Osteoblast (primary cell): Measurements from ENCODE around the gene TLR1. TPM values are rescaled to one million over a fixed set of nuclear protein-coding genes. Genes with fewer than 3 reads are reported as not detected.

Experiments used
- DNase-seq: peaks from one replicate; pipeline ENCODE4 v3.0.0; 2011; ENCODE audit warnings: low spot score, mixed read lengths; ENCODE audit not compliant: insufficient read length; ENCODE audit errors: missing footprints
- H2AFZ ChIP-seq: 2 replicates; pipeline ENCODE4 v1.6.0; 2011; ENCODE audit warnings: mild to moderate bottlenecking, low read length
- H3K27ac ChIP-seq: 2 replicates; pipeline ENCODE4 v1.5.1; 2011; ENCODE audit warnings: mild to moderate bottlenecking, low read depth, low read length, moderate library complexity
- H3K27me3 ChIP-seq: 2 replicates; pipeline ENCODE4 v1.6.0; 2012; ENCODE audit warnings: mild to moderate bottlenecking, control low read depth, inconsistent platforms, low read length, moderate library complexity; ENCODE audit not compliant: insufficient read depth
- H3K36me3 ChIP-seq: 2 replicates; pipeline ENCODE4 v1.5.1; 2011; ENCODE audit warnings: mild to moderate bottlenecking, low read length, control low read depth, moderate library complexity; ENCODE audit not compliant: insufficient read depth
- H3K4me1 ChIP-seq: 2 replicates; pipeline ENCODE4 v1.5.1; 2011; ENCODE audit warnings: mild to moderate bottlenecking, low read length, control low read depth, moderate library complexity; ENCODE audit not compliant: insufficient read depth
- H3K4me2 ChIP-seq: 2 replicates; pipeline ENCODE4 v1.6.0; 2011; ENCODE audit warnings: mild to moderate bottlenecking, low read length; ENCODE audit not compliant: insufficient read depth
- H3K4me3 ChIP-seq: fragments of 200-600 bp; sonication (generic); 3 replicates; pipeline ENCODE4 v1.5.1; 2012; ENCODE audit warnings: mild to moderate bottlenecking, low read length, inconsistent platforms; ENCODE audit not compliant: insufficient read depth
- H3K79me2 ChIP-seq: 2 replicates; pipeline ENCODE4 v1.6.0; 2012; ENCODE audit warnings: mild to moderate bottlenecking, low read length, control low read depth, inconsistent platforms; ENCODE audit not compliant: insufficient read depth
- H3K9me3 ChIP-seq: 2 replicates; pipeline ENCODE4 v1.5.1; 2011; ENCODE audit warnings: low read depth, low read length, control low read depth
- H4K20me1 ChIP-seq: 2 replicates; pipeline ENCODE4 v1.6.0; 2012; ENCODE audit warnings: mild to moderate bottlenecking, low read length, control low read depth; ENCODE audit not compliant: insufficient read depth
- total RNA-seq: library from RNA; depleted of rRNA; stranded (reverse); fragments of >200 nt; gene quantifications from 2 replicates; pipeline ENCODE4 v1.2.3, GENCODE V29; 2012
- TF ChIP-seq, protein P1 (sequence below): IDR thresholded peaks from 2 replicates; pipeline ENCODE4 v1.5.1; 2011; ENCODE audit warnings: mild to moderate bottlenecking, low read depth, low read length, moderate library complexity; ENCODE audit errors: extremely low read depth

Gene TLR1
- total RNA-seq, 1 donor, result 3.3 TPM

DNA sequence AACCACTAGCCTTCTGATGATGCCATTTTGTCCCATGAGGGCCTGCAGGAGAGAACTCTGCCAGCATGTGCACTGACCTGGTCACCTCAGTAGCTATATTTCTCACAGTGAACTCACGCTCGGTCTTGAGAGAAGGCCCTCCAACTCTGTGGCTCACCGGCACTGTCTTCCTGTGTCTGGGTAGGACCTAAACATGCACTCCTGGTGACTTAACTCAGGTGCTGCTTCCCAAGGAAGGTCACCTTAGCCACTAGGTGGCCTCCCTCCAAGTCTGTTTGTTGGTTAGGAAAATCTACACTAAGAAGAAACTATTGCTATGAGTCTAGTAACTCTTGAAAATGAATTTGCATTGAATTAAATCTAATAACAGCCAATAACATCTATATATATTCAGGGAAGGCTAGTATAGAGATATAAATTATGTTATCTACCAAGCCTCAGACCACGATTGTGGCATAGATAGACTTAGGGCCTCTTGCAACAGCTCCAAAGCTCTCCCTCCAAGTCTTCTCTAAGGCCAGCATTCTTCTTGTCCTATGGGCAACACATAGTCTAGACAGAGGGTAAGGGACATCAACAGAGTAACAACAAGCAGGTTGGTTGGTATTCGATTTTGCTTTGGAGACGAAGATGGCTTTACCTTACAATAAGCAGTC lies 46.5 kb downstream of the TLR1 start:
- no peak for DNase-seq
- Histone ChIP-seq H2AFZ (no peak overlapping the region), H3K27me3 (no peaks in the 10 kb centered on the region), H3K4me2 (no peak overlapping the region), H3K27ac (no peak overlapping the region), H3K79me2 (no peaks in the 10 kb centered on the region), H3K4me3 (no peak overlapping the region), H3K36me3 (no peaks in the 10 kb centered on the region), H3K9me3 (no peaks in the 10 kb centered on the region), H3K4me1 (peaks cover 17% of the 10 kb centered on the region), H4K20me1 (no peaks in the 10 kb centered on the region)
- TF ChIP-seq, protein P1, sequence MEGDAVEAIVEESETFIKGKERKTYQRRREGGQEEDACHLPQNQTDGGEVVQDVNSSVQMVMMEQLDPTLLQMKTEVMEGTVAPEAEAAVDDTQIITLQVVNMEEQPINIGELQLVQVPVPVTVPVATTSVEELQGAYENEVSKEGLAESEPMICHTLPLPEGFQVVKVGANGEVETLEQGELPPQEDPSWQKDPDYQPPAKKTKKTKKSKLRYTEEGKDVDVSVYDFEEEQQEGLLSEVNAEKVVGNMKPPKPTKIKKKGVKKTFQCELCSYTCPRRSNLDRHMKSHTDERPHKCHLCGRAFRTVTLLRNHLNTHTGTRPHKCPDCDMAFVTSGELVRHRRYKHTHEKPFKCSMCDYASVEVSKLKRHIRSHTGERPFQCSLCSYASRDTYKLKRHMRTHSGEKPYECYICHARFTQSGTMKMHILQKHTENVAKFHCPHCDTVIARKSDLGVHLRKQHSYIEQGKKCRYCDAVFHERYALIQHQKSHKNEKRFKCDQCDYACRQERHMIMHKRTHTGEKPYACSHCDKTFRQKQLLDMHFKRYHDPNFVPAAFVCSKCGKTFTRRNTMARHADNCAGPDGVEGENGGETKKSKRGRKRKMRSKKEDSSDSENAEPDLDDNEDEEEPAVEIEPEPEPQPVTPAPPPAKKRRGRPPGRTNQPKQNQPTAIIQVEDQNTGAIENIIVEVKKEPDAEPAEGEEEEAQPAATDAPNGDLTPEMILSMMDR, result no peak

DNA sequence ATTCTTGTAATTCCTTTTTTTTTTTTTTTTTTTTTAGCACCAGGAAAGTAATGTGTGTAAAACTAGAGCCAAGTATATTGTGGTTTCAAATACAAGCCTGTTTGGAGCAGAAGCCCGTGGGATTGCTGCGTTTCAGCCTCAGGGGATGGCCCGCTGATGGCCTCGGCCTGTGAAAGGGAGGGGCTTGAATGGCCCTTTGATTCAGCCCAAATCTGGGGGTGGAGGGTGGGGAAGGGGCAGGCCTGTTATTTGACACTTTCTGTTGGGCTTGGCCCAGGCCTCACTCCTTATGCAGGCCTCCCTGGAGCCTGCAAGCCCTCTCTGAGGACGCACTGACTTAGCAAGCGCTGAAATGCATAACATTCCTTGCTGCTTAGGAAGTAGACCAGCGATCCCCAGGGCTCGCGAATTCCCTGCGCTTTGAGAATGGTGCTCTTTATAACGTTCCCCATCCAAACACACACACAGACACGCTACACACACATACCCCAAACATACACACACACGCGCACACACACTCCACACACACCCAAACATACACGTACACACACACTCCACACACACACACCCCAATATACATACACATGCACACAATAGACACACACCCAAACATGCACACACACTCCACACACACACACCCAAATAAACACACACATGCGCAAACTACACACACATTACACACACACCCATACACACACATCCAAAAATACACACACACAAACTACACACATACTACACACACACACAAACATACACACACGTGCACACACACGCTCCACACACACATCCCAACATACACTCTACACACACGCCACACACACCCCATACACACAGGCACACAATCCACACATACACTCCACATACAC lies 51.4 kb downstream of the TLR1 start:
- Histone ChIP-seq H3K4me3 (peak overlapping the region; percentile 55), H4K20me1 (no peaks in the 10 kb centered on the region), H3K4me2 (peak overlapping the region; percentile 74)

DNA sequence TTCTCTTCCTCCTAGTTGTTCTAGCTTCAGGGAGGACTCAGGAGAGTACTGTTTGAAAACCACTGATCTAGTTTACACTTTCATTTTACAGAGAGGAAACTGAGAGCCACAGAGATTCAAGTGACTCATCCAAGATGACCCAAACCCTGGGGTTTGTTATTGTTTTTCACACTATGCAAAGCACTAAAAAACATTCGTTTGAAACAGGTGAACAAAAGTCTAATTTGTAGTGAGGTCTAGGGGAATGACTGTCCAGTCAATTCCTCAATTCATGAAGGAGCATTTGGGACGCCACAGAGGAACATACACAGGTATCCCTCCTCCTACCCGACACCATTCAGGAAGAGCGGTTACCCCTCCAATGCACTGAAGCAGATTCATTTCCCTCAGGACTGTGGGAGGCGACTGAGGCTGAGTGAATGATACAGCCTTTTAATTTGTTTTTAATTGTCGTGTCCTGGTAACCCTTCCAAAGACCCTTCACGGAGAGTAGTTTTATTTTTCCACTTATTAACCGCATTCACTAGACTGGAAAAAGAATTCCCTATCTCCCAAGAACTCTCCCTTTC lies 52.1 kb downstream of the TLR1 start:
- Histone ChIP-seq H3K79me2 (no peaks in the 10 kb centered on the region), H3K27me3 (no peaks in the 10 kb centered on the region), H3K27ac (peak overlapping the region; percentile 72), H3K4me1 (peaks cover 18% of the 10 kb centered on the region), H3K4me2 (peak overlapping the region; percentile 74), H3K36me3 (no peaks in the 10 kb centered on the region), H3K4me3 (peak overlapping the region; percentile 55), H3K9me3 (no peaks in the 10 kb centered on the region), H4K20me1 (no peaks in the 10 kb centered on the region), H2AFZ (peak overlapping the region; percentile 73)
- TF ChIP-seq, protein P1, result no peak
- DNase-seq, result peak; percentile 66

More for the DNA sequence above, 51.4 kb downstream of the TLR1 start:
- TF ChIP-seq, protein P1, result no peak
- peak; percentile 88 for DNase-seq
- Histone ChIP-seq H3K36me3 (no peaks in the 10 kb centered on the region), H3K27me3 (no peaks in the 10 kb centered on the region), H3K27ac (peak overlapping the region; percentile 72), H3K79me2 (no peaks in the 10 kb centered on the region), H3K4me1 (peaks cover 18% of the 10 kb centered on the region), H3K9me3 (no peaks in the 10 kb centered on the region), H2AFZ (peak overlapping the region; percentile 83)
